ENCODE data around the gene ELAVL2.
"Not testable (repeated sequence)": the region's sequence is repeated elsewhere in the genome, so short reads cannot be mapped to it uniquely, and the experiment has no call there.

The ELAVL2 gene

GRCh38 chr9:23769307-23769935 is 56.6 kb downstream of the ELAVL2 start:
- no peak for DNase-seq

- no peak for DNase-seq
These were observed 57.2 kb downstream of the ELAVL2 start for GRCh38 chr9:23768861-23769260.

- DNase-seq = no peak
These were observed 59.4 kb downstream of the ELAVL2 start for GRCh38 chr9:23766613-23767012.

- DNase-seq = no peak
These were observed 60.5 kb downstream of the ELAVL2 start for GRCh38 chr9:23765561-23765960.

GRCh38 chr9:23764219-23764618 is 61.8 kb downstream of the ELAVL2 start:
- no peak for DNase-seq

GRCh38 chr9:23754551-23754950 is 71.5 kb downstream of the ELAVL2 start:
- DNase-seq = no peak

GRCh38 chr9:23752859-23753258 is 73.2 kb downstream of the ELAVL2 start:
- no peak for DNase-seq

- DNase-seq = no peak
These were observed 74.4 kb downstream of the ELAVL2 start for GRCh38 chr9:23751633-23752032.

GRCh38 chr9:23750808-23751207 is 75.2 kb downstream of the ELAVL2 start:
- DNase-seq = no peak

- no peak for DNase-seq
These were observed 78.7 kb downstream of the ELAVL2 start for GRCh38 chr9:23747088-23748075.

GRCh38 chr9:23746317-23746716 is 79.7 kb downstream of the ELAVL2 start:
- DNase-seq = no peak

- no peak for DNase-seq
These were observed 83.0 kb downstream of the ELAVL2 start for GRCh38 chr9:23743036-23743435.

GRCh38 chr9:23741351-23741750 is 84.7 kb downstream of the ELAVL2 start:
- DNase-seq = no peak

GRCh38 chr9:23740531-23740930 is 85.5 kb downstream of the ELAVL2 start:
- DNase-seq = no peak

GRCh38 chr9:23739753-23740152 is 86.3 kb downstream of the ELAVL2 start:
- no peak for DNase-seq

- DNase-seq = no peak
These were observed 89.7 kb downstream of the ELAVL2 start for GRCh38 chr9:23736293-23736692.

GRCh38 chr9:23733495-23734078 is 92.5 kb downstream of the ELAVL2 start:
- no peak for DNase-seq

GRCh38 chr9:23731353-23731752 is 94.7 kb downstream of the ELAVL2 start:
- DNase-seq = no peak

- no peak for DNase-seq
These were observed 95.7 kb downstream of the ELAVL2 start for GRCh38 chr9:23730364-23730763.

GRCh38 chr9:23728736-23729135 is 97.3 kb downstream of the ELAVL2 start:
- DNase-seq = no peak

GRCh38 chr9:23725279-23725946 is 100.6 kb downstream of the ELAVL2 start:
- no peak for DNase-seq

- no peak for DNase-seq
These were observed 102.4 kb downstream of the ELAVL2 start for GRCh38 chr9:23723672-23724071.

- not testable (repeated sequence) for DNase-seq
These were observed 103.0 kb downstream of the ELAVL2 start for GRCh38 chr9:23723048-23723447.
